GM23338 (cell line): ENCODE measurements around the gene CKLF. TPM values are rescaled to one million over a fixed set of nuclear protein-coding genes. Genes with fewer than 3 reads are reported as not detected.

ENCODE experiments used
- ATAC-seq: fragments of 200-7000 bp; cut with Tn5 transposase; 3 replicates; pipeline ENCODE4 v1.9.1; 2020
- DNase-seq: peaks from one replicate; pipeline ENCODE4 v3.0.0-alpha.2; 2015; ENCODE audit warnings: low spot score
- H2AFZ ChIP-seq: fragments of 200-600 bp; sonication (generic); 2 replicates; pipeline ENCODE4 v1.8.0; 2016; ENCODE audit warnings: antibody characterized with exemption, mild to moderate bottlenecking, moderate library complexity
- H3F3A ChIP-seq: fragments of 200-600 bp; sonication (generic); replicated peaks from 2 replicates; pipeline ENCODE4 v1.8.0; 2017; ENCODE audit warnings: antibody characterized with exemption, mixed run types, low read depth
- H3K27ac ChIP-seq: fragments of 200-600 bp; sonication (generic); 2 replicates; pipeline ENCODE4 v1.6.1; 2016; ENCODE audit warnings: low read depth
- H3K27me3 ChIP-seq: fragments of 200-600 bp; sonication (generic); 2 replicates; pipeline ENCODE4 v1.8.0; 2016; ENCODE audit warnings: mild to moderate bottlenecking, mixed run types, moderate library complexity; ENCODE audit not compliant: insufficient read depth
- H3K36me3 ChIP-seq: fragments of 200-600 bp; sonication (generic); 2 replicates; pipeline ENCODE4 v1.8.0; 2016; ENCODE audit warnings: mild to moderate bottlenecking; ENCODE audit not compliant: insufficient read depth
- H3K4me1 ChIP-seq: fragments of 200-600 bp; sonication (generic); 2 replicates; pipeline ENCODE4 v1.8.0; 2016; ENCODE audit warnings: mild to moderate bottlenecking, moderate library complexity; ENCODE audit not compliant: insufficient read depth
- H3K4me2 ChIP-seq: fragments of 200-600 bp; sonication (generic); 2 replicates; pipeline ENCODE4 v1.7.1; 2017; ENCODE audit warnings: mixed run types
- H3K4me3 ChIP-seq: fragments of 200-600 bp; sonication (generic); 2 replicates; pipeline ENCODE4 v1.6.1; 2016; ENCODE audit warnings: mixed run types
- H3K79me2 ChIP-seq: fragments of 200-600 bp; sonication (generic); replicated peaks from 2 replicates; pipeline ENCODE4 v1.8.0; 2017; ENCODE audit warnings: mild to moderate bottlenecking; ENCODE audit not compliant: insufficient read depth
- H3K9me2 ChIP-seq: fragments of 200-600 bp; sonication (generic); 2 replicates; pipeline ENCODE4 v1.8.0; 2017; ENCODE audit not compliant: insufficient read depth
- H4K20me1 ChIP-seq: fragments of 200-600 bp; sonication (generic); replicated peaks from 2 replicates; pipeline ENCODE4 v1.8.0; 2017; ENCODE audit warnings: mild to moderate bottlenecking; ENCODE audit not compliant: insufficient read depth
- H3K27ac Mint-ChIP-seq: 2 replicates; pipeline ENCODE4 v1.8.0; 2020; ENCODE audit warnings: inconsistent platforms, mild to moderate bottlenecking, moderate library complexity, mixed read lengths
- H3K27me3 Mint-ChIP-seq: 3 replicates; pipeline ENCODE4 v1.8.0; 2022; ENCODE audit warnings: low read depth, mild to moderate bottlenecking, moderate library complexity, mixed read lengths, inconsistent platforms; ENCODE audit not compliant: insufficient read depth, poor library complexity
- H3K36me3 Mint-ChIP-seq: 3 replicates; pipeline ENCODE4 v1.8.0; 2021; ENCODE audit warnings: low read depth, mild to moderate bottlenecking, inconsistent platforms, moderate library complexity, mixed read lengths
- H3K4me1 Mint-ChIP-seq: 3 replicates; pipeline ENCODE4 v1.8.0; 2020; ENCODE audit warnings: mild to moderate bottlenecking, inconsistent platforms, mixed read lengths
- H3K4me3 Mint-ChIP-seq: 3 replicates; pipeline ENCODE4 v1.8.0; 2021; ENCODE audit warnings: moderate library complexity, mild to moderate bottlenecking, inconsistent platforms, mixed read lengths
- H3K9me3 Mint-ChIP-seq: 3 replicates; pipeline ENCODE4 v1.8.0; 2020; ENCODE audit warnings: moderate library complexity, mild to moderate bottlenecking, inconsistent platforms, mixed read lengths
- CREB1 ChIP-seq: fragments of 250-450 bp; sonication (Bioruptor Pico); IDR thresholded peaks from 2 replicates; pipeline ENCODE4 v1.5.0; 2020; ENCODE audit warnings: low read depth, mild to moderate bottlenecking, moderate library complexity
- CTCF ChIP-seq, 2 experiments: fragments of 200-600 bp in 1 of 2; sonication (generic) in 1 of 2; conservative IDR thresholded peaks; 2 replicates each; pipeline versions ENCODE4 v1.5.1 to v1.6.1; 2016 to 2017; ENCODE audit warnings: antibody characterized with exemption in 2 of 2, low read depth in 2 of 2, mild to moderate bottlenecking in 2 of 2, moderate library complexity in 1 of 2
- ETS1 ChIP-seq: IDR thresholded peaks from 2 replicates; pipeline ENCODE4 v1.6.1; 2016; ENCODE audit warnings: antibody characterized with exemption
- EZH2phosphoT487 ChIP-seq: fragments of 200-600 bp; sonication (generic); IDR thresholded peaks from one replicate; pipeline ENCODE4 v1.8.1; 2018; ENCODE audit warnings: antibody characterized with exemption; ENCODE audit not compliant: unreplicated experiment
- NANOG ChIP-seq: IDR thresholded peaks from 2 replicates; pipeline ENCODE4 v1.6.1; 2016; ENCODE audit warnings: antibody characterized with exemption, borderline replicate concordance
- ZNF114 ChIP-seq: fragments of 250-450 bp; sonication (Bioruptor Pico); IDR thresholded peaks from 2 replicates; pipeline ENCODE4 v1.5.0; 2020; ENCODE audit warnings: mild to moderate bottlenecking, moderate library complexity
- ZNF331 ChIP-seq: fragments of 250-450 bp; sonication (Bioruptor Pico); IDR thresholded peaks from 2 replicates; pipeline ENCODE4 v1.5.0; 2020; ENCODE audit warnings: low read depth, mild to moderate bottlenecking, moderate library complexity
- ZNF462 ChIP-seq: fragments of 250-450 bp; sonication (Bioruptor Pico); IDR thresholded peaks from 2 replicates; pipeline ENCODE4 v1.5.0; 2020; ENCODE audit warnings: mild to moderate bottlenecking, moderate library complexity
- polyA plus RNA-seq: library from polyadenylated mRNA; unstranded; fragments of >200 nt; fragmentation: Nextera tagmentation; extraction: Ambion mirVana; gene quantifications from 2 replicates; pipeline ENCODE4 v1.2.1, GENCODE V29; 2016
- total RNA-seq: library from RNA; depleted of rRNA; stranded (reverse); fragments of >200 nt; shearing (Covaris generic); gene quantifications from 2 replicates; pipeline ENCODE4 v1.2.3, GENCODE V29; 2014

CKLF gene
- total and polyA plus RNA-seq, 2 experiments from 2014 or later = 25.5 to 60.0 TPM

GRCh38 chr16:66604376-66605176 is 52.2 kb downstream of the CKLF start, which contains the start of gene CMTM3:
TSS of gene CMTM3 (plus strand) at chr16:66604704. CDS start at chr16:66604806, 102 bp downstream.
- Histone ChIP-seq H3K27ac (peak within 1 kb of the TSS; percentile 89), H3F3A (no peaks in the 10 kb centered on the region; the same call in 1 of the 2 replicates), H3K9me2 (no peaks in the 10 kb centered on the region), H3K4me3 (peak within 1 kb of the TSS; percentile 83), H3K27me3 (peaks cover 7% of the 10 kb centered on the region), H4K20me1 (peaks cover 12% of the 10 kb centered on the region; the same call in 1 of the 2 replicates), H3K79me2 (0 out of 2 replicates have a peak, but pooled peaks cover 4% of the 10 kb centered on the region), H3K36me3 (no peaks in the 10 kb centered on the region), H2AFZ (peak within 1 kb of the TSS; percentile 94), H3K4me1 (peaks cover 15% of the 10 kb centered on the region), H3K4me2 (peak within 1 kb of the TSS; percentile 82)
- DNase-seq (peak; percentile 84), ATAC-seq (peak; percentile 59)
- TF ChIP-seq ETS1 (no peak), CTCF (conservative IDR thresholded peaks at IDR 0.05; ENCODE audit: low read depth in 2 of 2) (peak; percentile 47 to 65), CREB1 (0 out of 2 replicates have a peak, but pooled peaks have one; percentile 28)
- peaks cover 18% of the 10 kb centered on the region for H3K27me3 Mint-ChIP-seq
- peaks cover 36% of the 10 kb centered on the region for H3K4me1 Mint-ChIP-seq
- peak within 1 kb of the TSS; percentile 87 for H3K4me3 Mint-ChIP-seq
- peak within 1 kb of the TSS; percentile 88 for H3K27ac Mint-ChIP-seq
- H3K36me3 Mint-ChIP-seq = peaks cover 14% of the 10 kb centered on the region
- H3K9me3 Mint-ChIP-seq = peaks cover 10% of the 10 kb centered on the region

- Histone ChIP-seq H3K27me3 (peaks cover 7% of the 10 kb centered on the region), H3K36me3 (no peaks in the 10 kb centered on the region), H4K20me1 (peaks cover 12% of the 10 kb centered on the region; the same call in 1 of the 2 replicates), H2AFZ (no peak overlapping the region; the same call in 1 of the 2 replicates), H3F3A (no peaks in the 10 kb centered on the region; the same call in 1 of the 2 replicates), H3K79me2 (0 out of 2 replicates have a peak, but pooled peaks cover 4% of the 10 kb centered on the region), H3K4me3 (peak overlapping the region; percentile 83), H3K4me2 (peak overlapping the region; percentile 79), H3K27ac (no peak overlapping the region), H3K9me2 (no peaks in the 10 kb centered on the region), H3K4me1 (peaks cover 15% of the 10 kb centered on the region)
- H3K9me3 Mint-ChIP-seq = peaks cover 7% of the 10 kb centered on the region
- H3K27me3 Mint-ChIP-seq = peaks cover 21% of the 10 kb centered on the region
- peaks cover 22% of the 10 kb centered on the region for H3K36me3 Mint-ChIP-seq
- no peak overlapping the region for H3K27ac Mint-ChIP-seq
- ATAC-seq (peak; percentile 30), DNase-seq (peak; percentile 73)
- no peak for TF ChIP-seq ZNF331 (CRISPR knock-in tag)
- no peak for TF ChIP-seq ZNF114 (CRISPR knock-in tag)
- TF ChIP-seq NANOG = no peak
- TF ChIP-seq EZH2phosphoT487 = no peak
- TF ChIP-seq ZNF462 (CRISPR knock-in tag) = no peak
- peak overlapping the region; percentile 67 for H3K4me3 Mint-ChIP-seq
- peaks cover 36% of the 10 kb centered on the region for H3K4me1 Mint-ChIP-seq
Measured at GRCh38 chr16:66605177-66605978, 53.0 kb downstream of the CKLF start.
